ENCODE data around the gene KRT8. TPM values are rescaled to one million over a fixed set of nuclear protein-coding genes. Genes with fewer than 3 reads are reported as not detected.
"Not testable (repeated sequence)": the region's sequence is repeated elsewhere in the genome, so short reads cannot be mapped to it uniquely, and the experiment has no call there.

The KRT8 gene
- total RNA-seq (2014; rRNA removed; shearing (Covaris generic)), result 2.8 and 7.0 TPM in 2 replicates

DNA sequence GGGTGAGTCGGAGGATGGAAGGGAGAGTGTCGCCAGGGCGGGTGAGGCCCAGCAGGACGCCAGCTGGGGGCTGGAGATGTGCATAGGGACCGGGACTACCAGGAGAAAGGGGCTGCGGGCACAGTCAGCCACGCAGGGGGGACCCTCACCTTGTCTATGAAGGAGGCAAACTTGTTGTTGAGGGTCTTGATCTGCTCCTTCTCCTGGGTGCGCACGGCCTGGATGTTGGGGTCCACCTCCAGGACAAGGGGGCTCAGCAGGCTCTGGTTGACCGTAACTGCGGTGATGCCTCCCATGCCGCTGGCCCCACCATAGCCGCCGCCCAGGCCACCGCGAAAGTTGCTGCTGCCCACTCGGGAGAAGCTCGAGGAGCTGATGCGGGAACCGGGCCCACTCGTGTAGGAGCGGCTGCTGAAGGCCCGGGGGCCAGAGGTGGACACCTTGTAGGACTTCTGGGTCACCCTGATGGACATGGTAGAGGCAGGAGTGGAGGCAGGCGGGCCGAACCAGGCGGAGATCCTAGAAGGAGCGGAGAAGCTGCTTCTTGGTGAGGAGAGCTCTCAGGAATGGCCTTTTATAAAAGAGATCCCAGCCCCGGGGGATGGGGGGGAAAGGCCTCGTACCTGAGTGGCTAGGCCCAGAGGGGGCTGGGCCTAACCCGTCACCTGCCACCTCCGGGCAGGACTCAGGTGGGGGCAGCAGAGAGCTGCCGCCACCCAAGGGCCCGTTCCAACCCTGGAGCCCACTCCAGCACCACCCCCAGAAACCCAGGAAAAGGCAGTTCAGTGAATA is at the start of gene KRT8:
Gene KRT8, minus strand, starts transcription at position 568 of the 792 bp plus-strand sequence. Its CDS starts 95 bp downstream, at position 473.
- H3K9me3 ChIP-seq (replicated peaks); H3K27me3 ChIP-seq (replicated peaks); H3K36me3 ChIP-seq; DNase-seq (ENCODE audit: low read depth in 1 of 2, low spot score in 2 of 2); H3K27ac ChIP-seq; H3K4me3 ChIP-seq: not testable (repeated sequence)
- H3K4me1 ChIP-seq (replicated peaks), result peaks cover 13% of the 10 kb centered on the region; the same call in 1 of the 2 replicates

DNA sequence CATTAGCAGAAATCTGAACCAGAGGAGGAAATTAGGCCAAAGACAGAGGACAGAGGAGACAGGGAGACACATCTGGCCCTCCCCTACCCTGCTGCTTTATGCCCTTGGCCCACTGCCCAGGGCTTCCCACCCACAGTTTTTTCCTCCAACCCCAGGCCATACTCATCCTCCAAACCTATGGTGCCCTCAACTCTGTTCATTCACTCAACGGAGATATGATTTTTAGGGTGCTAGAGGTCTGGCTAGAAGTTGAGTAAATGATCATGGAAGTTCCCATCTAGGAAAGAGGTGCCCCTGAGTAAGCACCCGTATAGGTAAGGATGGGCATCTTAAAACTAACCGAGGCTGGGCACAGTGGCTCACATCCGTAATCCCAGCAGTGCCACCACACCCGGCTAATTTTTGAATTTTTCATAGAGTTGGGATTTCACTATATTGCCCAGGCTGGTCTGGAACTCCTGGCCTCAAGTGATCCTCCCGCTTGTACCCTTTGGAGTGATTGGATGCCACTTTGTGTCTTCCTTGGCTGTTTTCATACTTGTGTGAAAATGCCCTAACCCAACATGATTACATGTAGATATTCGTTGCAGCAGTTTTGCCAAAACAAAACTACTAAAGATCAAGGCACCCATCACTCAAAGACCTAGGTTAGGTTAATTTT is 48.4 kb upstream of the KRT8 start:
- no peak for DNase-seq (ENCODE audit: low read depth in 1 of 2, low spot score in 2 of 2)
- H3K9me3 ChIP-seq (replicated peaks), result no peaks in the 10 kb centered on the region
- no peak overlapping the region for H3K27ac ChIP-seq
- H3K36me3 ChIP-seq, result peaks cover 23% of the 10 kb centered on the region
- no peak overlapping the region for H3K4me3 ChIP-seq
- H3K4me1 ChIP-seq (replicated peaks), result peaks cover 11% of the 10 kb centered on the region
- no peaks in the 10 kb centered on the region for H3K27me3 ChIP-seq (replicated peaks)

GRCh38 chr12:52952076-52952801 is 47.4 kb upstream of the KRT8 start:
- peaks cover 28% of the 10 kb centered on the region for H3K36me3 ChIP-seq
- H3K27ac ChIP-seq, result no peak overlapping the region
- H3K9me3 ChIP-seq (replicated peaks), result no peaks in the 10 kb centered on the region
- no peaks in the 10 kb centered on the region for H3K27me3 ChIP-seq (replicated peaks)
- DNase-seq (ENCODE audit: low read depth in 1 of 2, low spot score in 2 of 2), result no peak
- peaks cover 14% of the 10 kb centered on the region for H3K4me1 ChIP-seq (replicated peaks)
- no peak overlapping the region for H3K4me3 ChIP-seq

DNA sequence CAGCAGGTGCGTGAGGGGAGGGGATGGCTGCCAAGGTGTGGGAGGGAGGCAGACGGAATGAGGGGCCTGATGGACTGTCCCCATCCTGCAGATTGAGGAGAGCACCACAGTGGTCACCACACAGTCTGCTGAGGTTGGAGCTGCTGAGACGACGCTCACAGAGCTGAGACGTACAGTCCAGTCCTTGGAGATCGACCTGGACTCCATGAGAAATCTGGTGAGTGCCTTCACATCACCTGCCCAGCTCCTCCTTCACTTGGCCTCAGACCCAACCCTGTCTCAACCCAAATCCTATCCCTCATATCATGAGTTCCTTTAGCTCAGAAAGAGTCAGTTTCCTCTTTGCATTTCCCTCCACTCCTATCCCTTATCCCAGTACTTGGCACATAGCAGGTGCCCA is 46.8 kb upstream of the KRT8 start:
- peaks cover 28% of the 10 kb centered on the region for H3K36me3 ChIP-seq
- no peaks in the 10 kb centered on the region for H3K27me3 ChIP-seq (replicated peaks)
- no peak overlapping the region for H3K27ac ChIP-seq
- no peak overlapping the region for H3K4me3 ChIP-seq
- no peaks in the 10 kb centered on the region for H3K9me3 ChIP-seq (replicated peaks)
- DNase-seq (ENCODE audit: low read depth in 1 of 2, low spot score in 2 of 2), result no peak
- peaks cover 14% of the 10 kb centered on the region for H3K4me1 ChIP-seq (replicated peaks)

DNA sequence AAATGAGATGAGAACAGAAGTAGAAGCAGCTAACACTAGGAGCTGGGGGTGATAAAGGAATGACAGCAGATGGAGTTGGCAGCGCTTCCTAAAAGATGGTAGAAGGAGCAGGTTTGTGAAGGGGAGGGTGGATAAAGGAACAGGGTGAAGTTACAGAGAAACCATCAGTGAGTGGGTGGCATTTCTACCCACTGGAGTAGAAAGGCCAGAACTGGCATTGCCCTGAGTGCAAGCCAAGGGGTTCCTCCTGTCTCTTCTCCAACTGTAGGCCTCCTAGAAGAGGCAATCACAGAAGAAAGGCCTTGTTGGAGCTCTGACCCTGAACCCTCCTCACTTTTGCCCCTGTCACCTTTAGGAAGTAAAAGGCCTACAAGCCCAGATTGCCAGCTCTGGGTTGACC is 46.2 kb upstream of the KRT8 start:
- H3K9me3 ChIP-seq (replicated peaks), result no peaks in the 10 kb centered on the region
- H3K27ac ChIP-seq, result no peak overlapping the region
- no peaks in the 10 kb centered on the region for H3K27me3 ChIP-seq (replicated peaks)
- no peak for DNase-seq (ENCODE audit: low read depth in 1 of 2, low spot score in 2 of 2)
- H3K4me3 ChIP-seq, result no peak overlapping the region
- H3K4me1 ChIP-seq (replicated peaks), result peaks cover 18% of the 10 kb centered on the region
- H3K36me3 ChIP-seq, result peaks cover 28% of the 10 kb centered on the region

- Histone ChIP-seq H3K4me1 (replicated peaks) (peaks cover 23% of the 10 kb centered on the region), H3K27me3 (replicated peaks) (no peaks in the 10 kb centered on the region), H3K9me3 (replicated peaks) (no peaks in the 10 kb centered on the region), H3K36me3 (peaks cover 28% of the 10 kb centered on the region), H3K4me3 (no peak overlapping the region), H3K27ac (no peak overlapping the region)
- no peak for DNase-seq (ENCODE audit: low read depth in 1 of 2, low spot score in 2 of 2)
Measured at GRCh38 chr12:52950553-52950952, 45.7 kb upstream of the KRT8 start.

- Histone ChIP-seq H3K36me3 (peaks cover 28% of the 10 kb centered on the region), H3K4me1 (replicated peaks) (peaks cover 23% of the 10 kb centered on the region), H3K4me3 (peak overlapping the region; percentile 53), H3K27ac (peak overlapping the region; percentile 64), H3K9me3 (replicated peaks) (no peaks in the 10 kb centered on the region), H3K27me3 (replicated peaks) (no peaks in the 10 kb centered on the region)
- DNase-seq (ENCODE audit: low read depth in 1 of 2, low spot score in 2 of 2), result peak; percentile 85 to 90
Measured at GRCh38 chr12:52949413-52950331, 44.8 kb upstream of the KRT8 start.

DNA sequence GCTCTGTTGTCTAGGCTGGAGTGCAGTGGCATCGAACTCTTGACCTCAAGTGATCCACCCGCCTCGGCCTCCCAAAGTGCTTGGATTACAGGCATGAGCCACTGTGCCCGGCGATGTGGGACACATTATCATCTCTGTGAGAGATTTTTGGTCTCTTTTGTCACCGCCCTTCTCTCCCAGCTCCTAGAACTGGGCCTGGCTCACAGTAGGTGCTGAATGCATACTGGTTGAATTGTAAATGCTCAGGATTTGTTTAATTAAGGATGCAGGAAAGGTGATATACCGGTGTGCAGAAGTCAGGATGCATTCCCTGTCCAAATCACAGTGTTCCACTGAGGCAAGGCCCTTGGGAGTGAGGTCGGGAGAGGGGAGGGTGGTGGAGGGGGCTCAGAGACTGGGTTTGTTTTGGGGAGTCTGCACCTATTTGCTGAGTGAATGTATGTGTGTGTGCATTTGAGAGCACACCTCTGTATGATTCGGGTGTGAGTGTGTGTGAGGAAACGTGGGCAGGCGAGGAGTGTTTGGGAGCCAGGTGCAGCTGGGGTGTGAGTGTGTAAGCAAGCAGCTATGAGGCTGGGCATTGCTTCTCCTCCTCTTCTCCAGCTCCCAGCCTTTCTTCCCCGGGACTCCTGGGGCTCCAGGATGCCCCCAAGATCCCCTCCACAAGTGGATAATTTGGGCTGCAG is 43.0 kb upstream of the KRT8 start:
- no peak overlapping the region for H3K4me3 ChIP-seq
- DNase-seq (ENCODE audit: low read depth in 1 of 2, low spot score in 2 of 2), result no peak
- H3K27me3 ChIP-seq (replicated peaks), result no peaks in the 10 kb centered on the region
- H3K4me1 ChIP-seq (replicated peaks), result peaks cover 23% of the 10 kb centered on the region
- H3K36me3 ChIP-seq, result peaks cover 28% of the 10 kb centered on the region
- H3K9me3 ChIP-seq (replicated peaks), result no peaks in the 10 kb centered on the region
- no peak overlapping the region for H3K27ac ChIP-seq

DNA sequence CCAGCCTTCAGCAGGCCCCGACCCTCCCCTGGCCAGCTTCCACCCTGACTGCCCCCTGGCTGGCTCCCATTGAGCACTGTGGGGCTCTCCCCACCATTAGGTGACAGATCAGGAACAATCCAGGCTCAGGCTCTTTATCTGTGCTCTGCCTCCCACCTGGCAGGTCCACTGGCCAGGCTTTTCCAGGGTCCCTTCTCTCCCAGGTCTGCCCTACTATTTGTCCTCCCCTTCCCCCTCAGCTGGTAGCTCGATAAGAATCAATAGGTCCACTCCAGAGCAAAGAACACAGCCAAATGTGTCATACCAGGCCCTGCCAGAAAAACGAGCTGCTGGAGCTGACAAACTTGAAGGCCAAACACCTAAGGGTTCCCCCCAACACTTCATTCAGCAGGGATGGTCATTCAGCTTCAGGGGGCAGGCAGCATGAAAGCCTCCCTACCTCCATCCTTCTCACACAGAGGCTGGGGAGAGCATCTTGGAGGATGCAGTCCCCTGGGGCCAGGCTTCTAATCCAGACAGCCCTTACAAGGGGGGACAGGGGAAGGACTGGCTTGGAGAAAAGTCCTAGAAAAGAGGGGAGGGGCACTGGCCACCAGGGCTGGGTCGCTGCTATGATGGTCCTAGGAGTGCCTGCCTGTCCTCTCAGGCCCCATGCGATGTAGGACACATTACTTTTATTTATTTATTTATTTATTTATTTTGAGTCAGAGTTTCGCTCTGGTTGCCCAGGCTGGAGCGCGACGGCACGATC is 42.1 kb upstream of the KRT8 start:
- no peaks in the 10 kb centered on the region for H3K27me3 ChIP-seq (replicated peaks)
- no peak for DNase-seq (ENCODE audit: low read depth in 1 of 2, low spot score in 2 of 2)
- peaks cover 23% of the 10 kb centered on the region for H3K4me1 ChIP-seq (replicated peaks)
- peaks cover 25% of the 10 kb centered on the region for H3K36me3 ChIP-seq
- H3K9me3 ChIP-seq (replicated peaks), result no peaks in the 10 kb centered on the region
- H3K4me3 ChIP-seq, result no peak overlapping the region
- H3K27ac ChIP-seq, result no peak overlapping the region

GRCh38 chr12:52946334-52946733 is 41.5 kb upstream of the KRT8 start:
- Histone ChIP-seq H3K27ac (no peak overlapping the region), H3K9me3 (replicated peaks) (no peaks in the 10 kb centered on the region), H3K4me3 (no peak overlapping the region), H3K4me1 (replicated peaks) (peaks cover 23% of the 10 kb centered on the region), H3K36me3 (peaks cover 18% of the 10 kb centered on the region), H3K27me3 (replicated peaks) (no peaks in the 10 kb centered on the region)
- no peak for DNase-seq (ENCODE audit: low read depth in 1 of 2, low spot score in 2 of 2)

DNA sequence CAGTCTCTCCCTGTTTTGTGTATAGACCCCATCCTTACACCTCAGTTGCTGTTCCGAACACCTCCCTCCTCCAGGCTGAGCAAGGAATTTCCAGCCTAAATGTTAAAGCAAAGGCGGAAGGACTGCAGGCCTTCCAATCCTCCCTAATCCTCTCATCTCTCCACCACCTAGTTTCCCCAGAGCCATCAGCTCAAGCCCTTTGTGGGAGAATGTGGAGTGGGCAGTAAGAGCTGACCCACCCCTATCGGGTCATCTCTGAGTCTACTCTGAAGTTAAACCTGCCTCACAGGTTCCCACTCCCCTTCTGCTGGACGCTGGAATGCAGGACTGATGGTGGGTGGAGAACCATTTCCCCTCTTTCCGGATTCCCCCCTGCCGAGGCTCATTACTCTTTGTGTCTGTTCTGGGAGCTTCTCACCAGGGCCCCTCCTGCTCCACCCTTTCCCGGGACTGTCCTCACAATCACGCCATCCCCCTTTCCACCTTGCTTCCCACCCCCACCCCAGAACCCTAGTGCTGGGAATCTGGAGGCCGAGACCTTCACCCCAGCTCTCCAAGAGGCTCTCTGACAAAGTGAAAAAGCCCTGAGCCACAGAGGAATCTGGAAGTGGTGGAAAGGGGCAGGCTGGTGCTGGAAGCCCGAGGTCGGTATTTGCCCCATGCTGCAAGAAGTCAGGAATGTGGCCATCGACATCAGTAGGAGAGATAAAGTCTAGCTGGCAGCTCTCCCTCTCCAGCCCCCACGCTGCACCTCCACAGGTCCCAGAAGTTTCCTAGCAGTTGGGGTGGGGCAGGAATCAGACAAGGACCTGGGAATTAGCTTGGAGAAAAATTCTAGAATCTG is 40.7 kb upstream of the KRT8 start:
- Histone ChIP-seq H3K9me3 (replicated peaks) (no peaks in the 10 kb centered on the region), H3K27ac (no peak overlapping the region), H3K36me3 (peaks cover 11% of the 10 kb centered on the region), H3K4me3 (no peak overlapping the region), H3K4me1 (replicated peaks) (peaks cover 23% of the 10 kb centered on the region), H3K27me3 (replicated peaks) (no peaks in the 10 kb centered on the region)
- DNase-seq (ENCODE audit: low read depth in 1 of 2, low spot score in 2 of 2), result no peak
